HFF-Myc (cell line): ENCODE data around the gene PRKD1.

ENCODE experiments used
- DNase-seq: peaks from one replicate; pipeline ENCODE4 v3.0.0-alpha.2; 2011; ENCODE audit warnings: low read depth; ENCODE audit errors: extremely low read depth
- H3K4me3 ChIP-seq: replicated peaks from 2 replicates; pipeline ENCODE4 v1.5.1; 2011; ENCODE audit warnings: low read depth, mild to moderate bottlenecking, control low read depth, low read length
- TF ChIP-seq, protein P1 (sequence below): IDR thresholded peaks from 2 replicates; pipeline ENCODE4 v1.5.1; 2012; ENCODE audit warnings: mild to moderate bottlenecking, low read depth, low read length, control low read depth; ENCODE audit errors: missing control alignments

Gene PRKD1

DNA sequence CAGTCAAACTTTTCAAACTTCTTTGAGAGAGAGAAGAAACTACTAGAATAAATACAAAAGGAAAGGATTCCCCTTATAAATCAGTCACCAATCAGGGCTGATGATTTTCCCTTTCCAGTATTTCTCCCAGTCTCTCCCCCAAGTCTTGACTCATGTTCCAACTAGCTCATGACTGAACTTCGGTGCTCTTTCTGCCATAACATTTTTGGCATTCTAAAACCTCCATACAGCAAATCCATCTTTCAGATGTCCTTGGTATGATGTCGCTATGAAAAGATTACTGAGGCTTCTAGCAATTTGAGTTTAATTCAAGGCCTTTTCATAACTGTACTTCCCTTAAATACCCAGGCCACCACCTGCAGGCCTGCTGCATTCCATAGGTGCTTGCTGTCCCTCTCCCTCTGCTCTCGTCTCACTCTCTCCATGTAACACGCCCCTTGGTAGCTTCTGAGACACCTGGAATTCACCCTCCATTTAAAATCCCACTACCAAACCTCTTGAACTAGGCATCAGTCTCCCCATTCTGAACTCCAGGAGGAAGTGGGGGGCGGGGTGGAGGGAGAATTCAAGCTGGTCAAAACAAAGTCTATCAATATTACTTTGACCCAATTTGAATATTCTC is 2.4 kb downstream of the PRKD1 start:
- DNase-seq = no peak
- peak overlapping the region; percentile 90 for H3K4me3 ChIP-seq
- TF ChIP-seq, protein P1, sequence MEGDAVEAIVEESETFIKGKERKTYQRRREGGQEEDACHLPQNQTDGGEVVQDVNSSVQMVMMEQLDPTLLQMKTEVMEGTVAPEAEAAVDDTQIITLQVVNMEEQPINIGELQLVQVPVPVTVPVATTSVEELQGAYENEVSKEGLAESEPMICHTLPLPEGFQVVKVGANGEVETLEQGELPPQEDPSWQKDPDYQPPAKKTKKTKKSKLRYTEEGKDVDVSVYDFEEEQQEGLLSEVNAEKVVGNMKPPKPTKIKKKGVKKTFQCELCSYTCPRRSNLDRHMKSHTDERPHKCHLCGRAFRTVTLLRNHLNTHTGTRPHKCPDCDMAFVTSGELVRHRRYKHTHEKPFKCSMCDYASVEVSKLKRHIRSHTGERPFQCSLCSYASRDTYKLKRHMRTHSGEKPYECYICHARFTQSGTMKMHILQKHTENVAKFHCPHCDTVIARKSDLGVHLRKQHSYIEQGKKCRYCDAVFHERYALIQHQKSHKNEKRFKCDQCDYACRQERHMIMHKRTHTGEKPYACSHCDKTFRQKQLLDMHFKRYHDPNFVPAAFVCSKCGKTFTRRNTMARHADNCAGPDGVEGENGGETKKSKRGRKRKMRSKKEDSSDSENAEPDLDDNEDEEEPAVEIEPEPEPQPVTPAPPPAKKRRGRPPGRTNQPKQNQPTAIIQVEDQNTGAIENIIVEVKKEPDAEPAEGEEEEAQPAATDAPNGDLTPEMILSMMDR = no peak

DNA sequence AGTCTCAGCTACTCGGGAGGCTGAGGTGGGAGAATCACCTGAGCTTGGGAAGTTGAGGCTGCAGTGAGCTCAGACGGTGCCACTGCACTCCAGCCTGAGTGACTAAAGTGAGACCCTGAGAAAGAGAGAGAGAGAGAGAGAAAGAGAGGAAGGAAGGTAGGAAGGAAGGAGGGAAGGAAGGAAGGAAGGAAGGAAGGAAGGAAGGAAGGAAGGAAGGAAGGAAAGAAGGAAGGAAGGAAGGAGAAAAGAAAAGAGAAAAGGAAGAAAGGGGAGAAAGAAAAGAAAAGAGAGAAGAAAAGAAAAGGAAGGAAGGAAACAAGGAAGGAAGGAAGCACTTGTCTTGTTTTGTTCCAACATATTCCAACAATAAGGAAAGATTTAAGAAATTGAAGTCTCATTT is 7.8 kb downstream of the PRKD1 start:
- TF ChIP-seq, protein P1 = no peak
- H3K4me3 ChIP-seq = no peak overlapping the region
- no peak for DNase-seq

DNA sequence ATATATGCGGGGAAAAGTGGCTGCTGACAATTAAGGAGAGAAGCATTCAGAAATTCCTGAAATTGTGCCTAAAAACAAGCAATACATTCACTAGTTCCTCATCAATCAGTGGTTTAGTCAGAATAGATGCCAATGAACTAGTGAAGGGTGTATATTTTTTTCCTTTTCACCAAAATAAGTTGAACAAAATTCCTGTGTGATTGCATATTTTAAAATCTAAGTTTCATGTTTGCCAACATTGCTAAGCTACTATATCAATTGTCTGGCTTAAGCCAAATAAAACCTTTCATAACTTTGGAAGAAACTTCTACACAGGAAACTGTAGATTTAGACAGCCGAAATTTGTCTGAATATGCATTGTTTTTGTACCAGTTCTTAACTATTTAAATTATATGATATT is 8.7 kb downstream of the PRKD1 start:
- no peak overlapping the region for H3K4me3 ChIP-seq
- TF ChIP-seq, protein P1 = no peak
- DNase-seq = no peak

DNA sequence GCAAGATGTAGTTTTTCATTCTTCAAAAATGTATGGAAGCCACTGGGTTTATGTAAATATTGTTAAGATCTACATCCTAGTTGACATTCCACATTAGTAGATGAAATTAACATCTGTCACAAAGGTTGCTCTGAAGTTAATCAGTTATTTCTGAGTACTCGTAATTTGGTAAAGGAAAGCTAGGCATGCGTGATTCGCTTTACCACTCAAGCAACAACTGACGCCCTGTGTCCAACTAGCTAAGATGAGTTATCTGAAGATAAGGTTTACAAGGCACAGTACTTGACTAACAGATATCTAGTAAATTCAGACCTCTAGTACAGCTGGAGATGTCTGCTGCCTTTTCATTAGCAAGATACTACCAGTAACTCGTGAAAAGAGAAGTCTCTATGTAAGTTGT is 14.1 kb downstream of the PRKD1 start:
- no peak overlapping the region for H3K4me3 ChIP-seq
- DNase-seq = no peak
- TF ChIP-seq, protein P1 = no peak

DNA sequence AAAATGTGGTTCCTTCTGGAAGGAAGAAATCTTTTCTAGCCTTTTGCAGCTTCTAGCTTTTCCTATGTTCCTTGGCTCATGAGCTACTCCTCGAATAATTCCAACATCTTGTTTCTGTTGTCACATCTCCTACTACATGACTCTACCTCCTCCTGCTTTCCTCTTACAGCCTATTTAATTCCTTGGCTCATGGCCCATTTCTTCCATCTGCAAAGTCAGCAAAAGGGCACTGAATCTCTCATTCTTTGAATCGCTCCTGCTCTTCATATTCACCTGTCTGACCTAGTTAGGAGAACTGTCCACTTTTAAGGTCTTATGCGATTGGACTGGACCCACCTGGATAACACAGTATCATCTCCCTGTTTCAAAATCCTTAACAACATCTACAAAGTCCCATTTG is 15.8 kb downstream of the PRKD1 start:
- no peak overlapping the region for H3K4me3 ChIP-seq

DNA sequence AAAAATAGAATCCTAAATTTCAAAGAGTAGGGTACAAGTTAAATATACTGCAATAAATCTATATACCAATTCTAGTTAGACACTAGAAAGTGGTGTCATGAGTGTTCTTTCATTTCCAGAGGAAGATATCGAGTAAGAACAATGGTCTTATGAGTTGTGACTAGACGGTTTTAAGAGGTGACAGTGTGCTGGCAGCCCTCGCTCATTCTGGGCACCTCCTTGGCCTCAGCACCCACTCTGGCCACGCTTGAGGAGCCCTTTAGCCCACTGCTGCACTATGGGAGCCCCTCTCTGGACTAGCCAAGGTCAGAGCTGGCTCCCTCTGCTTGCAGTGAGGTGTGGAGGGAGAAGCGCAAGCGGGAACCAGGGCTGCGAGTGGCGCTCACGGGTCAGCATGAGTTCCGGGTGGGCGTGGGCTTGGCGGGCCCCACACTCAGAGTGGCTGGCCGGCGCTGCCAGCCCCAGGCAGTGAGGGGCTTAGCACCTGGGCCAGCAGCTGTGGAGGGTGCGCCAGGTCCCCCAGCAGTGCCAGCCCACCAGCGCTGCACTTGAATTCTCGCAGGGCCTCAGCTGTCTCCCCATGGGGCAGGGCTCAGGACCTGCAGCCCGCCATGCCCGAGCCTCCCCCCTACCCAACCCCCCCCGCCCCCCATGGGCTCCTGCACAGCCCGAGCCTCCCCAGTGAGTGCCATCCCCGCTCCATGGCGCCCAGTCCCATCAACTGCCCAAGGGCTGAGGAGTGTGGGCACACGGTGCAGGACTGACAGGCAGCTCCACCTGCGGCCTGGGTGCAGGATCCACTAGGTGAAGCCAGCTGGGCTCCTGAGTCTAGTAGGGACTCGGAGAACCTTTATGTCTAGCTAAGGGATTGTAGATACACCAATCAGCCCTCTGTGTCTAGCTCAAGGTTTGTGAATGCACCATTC is 18.7 kb downstream of the PRKD1 start:
- TF ChIP-seq, protein P1 = no peak
- DNase-seq = no peak
- no peak overlapping the region for H3K4me3 ChIP-seq

More for the DNA sequence above, 15.8 kb downstream of the PRKD1 start:
- no peak for DNase-seq
- TF ChIP-seq, protein P1 = no peak
